Adipocyte (in vitro differentiated cells): Measurements from ENCODE around the gene STK32C.

ENCODE experiments used
- DNase-seq: peaks from one replicate; pipeline ENCODE4 v3.0.0-alpha.2; 2015; ENCODE audit warnings: low read depth
- H3K27me3 ChIP-seq: replicated peaks from 2 replicates; pipeline ENCODE4 v1.7.0; 2013; ENCODE audit warnings: mild to moderate bottlenecking, low read length, moderate library complexity; ENCODE audit not compliant: control insufficient read depth, insufficient read depth
- H3K36me3 ChIP-seq: 2 replicates; pipeline ENCODE4 v1.7.0; 2013; ENCODE audit warnings: low read length, mild to moderate bottlenecking, moderate library complexity; ENCODE audit not compliant: control insufficient read depth, insufficient read depth, severe bottlenecking
- H3K4me1 ChIP-seq: 2 replicates; pipeline ENCODE4 v1.7.0; 2013; ENCODE audit warnings: mild to moderate bottlenecking, low read length, moderate library complexity; ENCODE audit not compliant: control insufficient read depth, insufficient read depth
- H3K4me3 ChIP-seq: 2 replicates; pipeline ENCODE4 v1.7.0; 2013; ENCODE audit warnings: mild to moderate bottlenecking, low read length, moderate library complexity
- H3K9ac ChIP-seq: 2 replicates; pipeline ENCODE4 v1.7.0; 2013; ENCODE audit warnings: mild to moderate bottlenecking, low read length, moderate library complexity
- H3K9me3 ChIP-seq: 2 replicates; pipeline ENCODE4 v1.7.0; 2013; ENCODE audit warnings: mild to moderate bottlenecking, low read length, moderate library complexity; ENCODE audit not compliant: control insufficient read depth

Gene STK32C

GRCh38 chr10:132314336-132314735 lies 6.6 kb upstream of the STK32C start:
- Histone ChIP-seq H3K4me3 (no peak overlapping the region), H3K27me3 (no peaks in the 10 kb centered on the region), H3K9ac (no peak overlapping the region), H3K4me1 (peaks cover 3% of the 10 kb centered on the region), H3K9me3 (peaks cover 6% of the 10 kb centered on the region), H3K36me3 (no peaks in the 10 kb centered on the region)
- DNase-seq, result no peak

DNA sequence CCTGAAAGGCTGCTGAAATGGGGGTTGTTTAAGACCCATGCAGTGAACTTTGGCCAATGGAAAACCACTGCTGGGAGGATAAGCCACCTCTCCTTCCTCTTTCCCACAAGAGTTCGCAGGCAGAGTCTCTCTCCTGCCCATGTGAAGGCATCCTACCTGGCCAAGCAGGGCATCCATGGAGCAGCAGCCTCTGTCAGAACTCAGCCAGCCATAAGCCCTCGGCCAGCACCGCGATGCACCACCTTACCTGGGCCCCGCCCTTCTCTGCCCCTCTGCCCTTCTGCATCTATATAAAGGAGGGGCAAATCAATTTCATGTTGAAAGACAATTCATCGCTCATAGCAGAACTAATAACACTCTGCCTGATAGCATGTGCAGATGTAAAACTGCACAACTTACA lies 6.1 kb upstream of the STK32C start:
- Histone ChIP-seq H3K9me3 (peaks cover 6% of the 10 kb centered on the region), H3K4me1 (peaks cover 2% of the 10 kb centered on the region), H3K27me3 (no peaks in the 10 kb centered on the region), H3K36me3 (no peaks in the 10 kb centered on the region), H3K4me3 (no peak overlapping the region), H3K9ac (no peak overlapping the region)
- DNase-seq, result no peak

GRCh38 chr10:132313305-132313704 lies 5.6 kb upstream of the STK32C start:
- H3K9ac ChIP-seq, result no peak overlapping the region
- DNase-seq, result no peak
- no peak overlapping the region for H3K4me3 ChIP-seq
- peaks cover 6% of the 10 kb centered on the region for H3K4me1 ChIP-seq
- H3K27me3 ChIP-seq, result no peaks in the 10 kb centered on the region
- no peaks in the 10 kb centered on the region for H3K36me3 ChIP-seq
- H3K9me3 ChIP-seq, result peaks cover 6% of the 10 kb centered on the region

GRCh38 chr10:132311338-132311939 lies 3.7 kb upstream of the STK32C start:
- DNase-seq, result no peak
- Histone ChIP-seq H3K4me3 (no peak overlapping the region), H3K9me3 (peaks cover 6% of the 10 kb centered on the region), H3K27me3 (no peaks in the 10 kb centered on the region), H3K36me3 (no peaks in the 10 kb centered on the region), H3K4me1 (peaks cover 12% of the 10 kb centered on the region), H3K9ac (no peak overlapping the region)

- Histone ChIP-seq H3K9ac (no peak overlapping the region), H3K4me3 (no peak overlapping the region), H3K27me3 (no peaks in the 10 kb centered on the region), H3K9me3 (peaks cover 6% of the 10 kb centered on the region), H3K4me1 (peaks cover 12% of the 10 kb centered on the region), H3K36me3 (no peaks in the 10 kb centered on the region)
- DNase-seq, result no peak
Observed at GRCh38 chr10:132310701-132311337, 3.1 kb upstream of the STK32C start.

DNA sequence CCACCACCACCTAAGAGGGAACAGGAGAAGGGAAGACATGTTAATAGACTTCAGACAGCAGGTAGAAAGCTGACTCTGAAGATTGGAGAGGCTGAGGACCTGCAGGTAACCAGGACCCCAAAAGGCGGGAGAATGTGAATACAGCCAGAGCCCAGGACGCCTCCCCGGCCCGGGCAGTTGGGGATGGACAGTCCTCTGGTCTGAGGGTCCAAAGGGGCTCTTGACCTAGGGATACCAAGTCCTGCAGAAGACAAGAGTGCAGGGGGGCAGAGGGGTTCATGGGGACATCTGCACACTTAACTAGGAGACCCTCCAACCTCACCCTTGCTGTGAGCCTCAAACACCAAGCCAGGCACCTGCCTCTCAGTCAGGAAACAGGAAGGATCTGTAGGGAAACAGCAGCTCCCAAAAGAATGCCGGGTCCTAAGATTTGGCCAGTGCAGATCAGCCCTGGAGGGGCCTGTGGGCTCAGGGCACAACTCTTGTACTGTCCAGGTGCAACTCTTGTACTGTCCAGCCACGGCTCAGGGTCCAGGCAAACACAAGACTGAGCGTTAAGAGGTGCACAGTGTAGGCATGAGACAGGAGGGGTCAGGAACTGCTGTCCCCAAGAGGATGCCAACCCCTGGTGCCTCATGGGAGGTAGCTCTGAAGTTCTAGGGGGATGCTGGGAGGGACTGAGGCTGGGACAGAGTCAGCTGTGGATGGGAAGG lies 2.3 kb upstream of the STK32C start:
- Histone ChIP-seq H3K4me1 (peaks cover 12% of the 10 kb centered on the region), H3K36me3 (no peaks in the 10 kb centered on the region), H3K27me3 (no peaks in the 10 kb centered on the region), H3K4me3 (no peak overlapping the region), H3K9me3 (peaks cover 6% of the 10 kb centered on the region), H3K9ac (no peak overlapping the region)
- no peak for DNase-seq

GRCh38 chr10:132309471-132309865 lies 1.7 kb upstream of the STK32C start:
- Histone ChIP-seq H3K4me1 (peaks cover 12% of the 10 kb centered on the region), H3K4me3 (no peak overlapping the region), H3K27me3 (no peaks in the 10 kb centered on the region), H3K36me3 (no peaks in the 10 kb centered on the region), H3K9ac (no peak overlapping the region), H3K9me3 (peaks cover 5% of the 10 kb centered on the region)
- no peak for DNase-seq

- Histone ChIP-seq H3K9ac (peak overlapping the region; percentile 85), H3K36me3 (no peaks in the 10 kb centered on the region), H3K9me3 (no peaks in the 10 kb centered on the region), H3K27me3 (no peaks in the 10 kb centered on the region), H3K4me1 (peaks cover 12% of the 10 kb centered on the region), H3K4me3 (peak overlapping the region; percentile 89)
- DNase-seq, result peak; percentile 7
Observed at GRCh38 chr10:132308587-132309470, 1.1 kb upstream of the STK32C start.

- no peaks in the 10 kb centered on the region for H3K9me3 ChIP-seq
- peak overlapping the region; percentile 65 for H3K9ac ChIP-seq
- H3K36me3 ChIP-seq, result no peaks in the 10 kb centered on the region
- peaks cover 12% of the 10 kb centered on the region for H3K4me1 ChIP-seq
- no peaks in the 10 kb centered on the region for H3K27me3 ChIP-seq
- peak overlapping the region; percentile 81 for H3K4me3 ChIP-seq
- DNase-seq, result no peak
Observed at GRCh38 chr10:132306864-132307751, 642 bp downstream of the STK32C start.

GRCh38 chr10:132306343-132306685 lies 1.4 kb downstream of the STK32C start:
- H3K4me1 ChIP-seq, result peaks cover 12% of the 10 kb centered on the region
- DNase-seq, result no peak
- H3K36me3 ChIP-seq, result no peaks in the 10 kb centered on the region
- H3K9me3 ChIP-seq, result no peaks in the 10 kb centered on the region
- H3K27me3 ChIP-seq, result no peaks in the 10 kb centered on the region
- peak overlapping the region; percentile 81 for H3K4me3 ChIP-seq
- H3K9ac ChIP-seq, result no peak overlapping the region
